Fibroblast of villous mesenchyme (primary cell): Measurements from ENCODE around the gene CDCA4. TPM values are rescaled to one million over a fixed set of nuclear protein-coding genes. Genes with fewer than 3 reads are reported as not detected.

Experiments used
- DNase-seq: peaks from one replicate; pipeline ENCODE4 v3.0.0-alpha.2; 2010; ENCODE audit warnings: low read depth
- H3K4me3 ChIP-seq: 2 replicates; pipeline ENCODE4 v1.5.1; 2011; ENCODE audit warnings: low read depth, mild to moderate bottlenecking, low read length
- total RNA-seq: library from RNA; depleted of rRNA; stranded (reverse); fragments of >200 nt; gene quantifications from 2 replicates; pipeline ENCODE4 v1.2.3, GENCODE V29; 2012
- TF ChIP-seq, protein P1 (sequence below): IDR thresholded peaks from 2 replicates; pipeline ENCODE4 v1.5.1; 2012; ENCODE audit warnings: low read depth, mild to moderate bottlenecking, low read length; ENCODE audit not compliant: insufficient read depth

CDCA4 gene
- total RNA-seq, 1 donor = 22.5 TPM

DNA sequence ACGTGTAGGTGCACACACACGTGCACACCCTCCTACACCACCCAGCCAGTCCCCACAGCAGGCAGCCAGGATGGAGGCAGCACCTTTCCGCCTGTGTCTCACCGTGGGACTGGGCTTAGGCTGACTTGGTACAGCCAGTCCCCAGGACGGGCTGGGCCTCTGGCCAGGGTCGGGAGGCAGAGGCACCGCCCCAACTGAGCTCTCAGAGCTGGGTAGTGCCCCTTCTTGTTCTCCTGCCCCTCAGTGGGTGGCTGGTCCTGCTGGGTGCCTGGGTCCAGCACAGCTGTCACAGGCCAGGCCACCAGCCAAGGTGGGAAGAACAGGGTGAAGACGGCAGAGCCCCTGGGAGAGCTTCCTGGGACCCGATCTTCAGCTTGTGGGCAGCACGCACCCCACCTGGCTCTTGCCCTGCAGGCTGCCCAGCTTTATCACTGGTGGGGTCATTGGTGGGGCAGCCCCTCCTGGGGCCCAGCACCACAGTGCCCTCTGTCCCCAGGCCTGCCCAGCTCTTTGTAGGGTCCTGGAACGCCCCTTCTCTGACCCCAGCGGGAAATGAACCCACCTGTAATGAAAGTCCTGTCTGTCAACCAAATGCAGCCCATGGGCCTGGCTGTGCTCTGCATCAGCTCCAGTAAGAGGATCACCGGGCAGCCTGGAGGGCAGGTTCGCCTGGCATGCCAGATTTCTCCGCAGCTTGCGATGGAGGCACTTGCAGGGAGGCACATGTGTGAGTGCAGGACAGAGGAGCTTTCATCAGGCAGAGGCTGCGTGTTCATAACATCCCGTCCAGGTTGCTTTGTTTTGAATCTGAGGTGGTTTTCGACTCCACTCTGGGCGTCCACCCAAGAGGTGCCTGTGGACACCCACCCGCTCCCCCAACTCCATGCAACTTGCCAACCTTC is 14.7 kb downstream of the CDCA4 start:
- H3K4me3 ChIP-seq = no peak overlapping the region
- TF ChIP-seq, protein P1, sequence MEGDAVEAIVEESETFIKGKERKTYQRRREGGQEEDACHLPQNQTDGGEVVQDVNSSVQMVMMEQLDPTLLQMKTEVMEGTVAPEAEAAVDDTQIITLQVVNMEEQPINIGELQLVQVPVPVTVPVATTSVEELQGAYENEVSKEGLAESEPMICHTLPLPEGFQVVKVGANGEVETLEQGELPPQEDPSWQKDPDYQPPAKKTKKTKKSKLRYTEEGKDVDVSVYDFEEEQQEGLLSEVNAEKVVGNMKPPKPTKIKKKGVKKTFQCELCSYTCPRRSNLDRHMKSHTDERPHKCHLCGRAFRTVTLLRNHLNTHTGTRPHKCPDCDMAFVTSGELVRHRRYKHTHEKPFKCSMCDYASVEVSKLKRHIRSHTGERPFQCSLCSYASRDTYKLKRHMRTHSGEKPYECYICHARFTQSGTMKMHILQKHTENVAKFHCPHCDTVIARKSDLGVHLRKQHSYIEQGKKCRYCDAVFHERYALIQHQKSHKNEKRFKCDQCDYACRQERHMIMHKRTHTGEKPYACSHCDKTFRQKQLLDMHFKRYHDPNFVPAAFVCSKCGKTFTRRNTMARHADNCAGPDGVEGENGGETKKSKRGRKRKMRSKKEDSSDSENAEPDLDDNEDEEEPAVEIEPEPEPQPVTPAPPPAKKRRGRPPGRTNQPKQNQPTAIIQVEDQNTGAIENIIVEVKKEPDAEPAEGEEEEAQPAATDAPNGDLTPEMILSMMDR = no peak
- DNase-seq = no peak

DNA sequence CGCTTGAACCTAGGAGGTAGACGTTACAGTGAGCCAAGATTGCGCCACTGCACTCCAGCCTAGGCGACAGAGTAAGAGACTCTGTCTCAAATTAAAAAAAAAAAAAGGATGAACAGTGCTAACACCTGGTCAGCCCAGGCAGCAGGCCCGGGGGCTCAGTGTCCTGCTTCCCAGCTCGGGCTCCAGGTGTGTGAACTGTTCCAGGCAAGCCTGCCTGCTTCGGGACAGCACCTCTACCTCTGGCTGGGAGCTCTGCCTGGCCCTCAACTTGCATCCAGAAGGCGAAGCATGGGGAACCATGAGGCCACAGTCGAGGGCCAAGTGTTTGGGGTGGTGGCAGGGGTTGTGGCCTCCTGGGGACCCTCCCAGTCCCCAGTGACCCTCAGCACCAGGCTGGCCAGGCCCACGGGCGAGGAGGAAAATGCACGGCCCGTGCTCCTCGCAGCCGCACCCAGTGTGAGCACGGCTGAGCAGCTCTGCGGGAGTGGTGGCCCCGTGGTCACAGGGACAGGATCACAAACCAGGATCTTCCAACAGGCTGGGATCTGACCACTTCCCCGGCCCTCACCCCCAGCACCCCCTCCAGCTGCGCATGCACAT is 15.5 kb downstream of the CDCA4 start:
- H3K4me3 ChIP-seq = no peak overlapping the region
- DNase-seq = no peak
- TF ChIP-seq, protein P1 = no peak

DNA sequence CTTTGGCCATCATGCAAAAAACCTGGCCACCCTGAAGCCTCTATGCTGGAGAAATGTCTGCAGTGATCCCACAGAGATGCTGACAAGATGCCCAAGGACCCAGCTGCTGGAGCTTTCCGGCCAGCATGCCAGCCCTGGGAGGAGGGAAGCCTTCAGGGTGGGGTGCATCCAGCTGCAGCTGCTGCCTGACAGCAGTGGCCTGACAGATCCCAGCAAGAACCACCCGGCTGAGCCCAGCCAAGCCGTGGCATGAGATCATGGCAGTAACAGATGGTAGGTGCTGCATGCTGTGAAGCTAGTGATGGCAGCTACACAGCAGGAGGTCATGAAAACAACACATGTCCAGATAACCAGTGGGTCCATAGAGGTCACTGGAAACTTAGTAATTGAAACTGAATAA is 21.5 kb downstream of the CDCA4 start:
- TF ChIP-seq, protein P1 = no peak
- DNase-seq = no peak
- H3K4me3 ChIP-seq = no peak overlapping the region

DNA sequence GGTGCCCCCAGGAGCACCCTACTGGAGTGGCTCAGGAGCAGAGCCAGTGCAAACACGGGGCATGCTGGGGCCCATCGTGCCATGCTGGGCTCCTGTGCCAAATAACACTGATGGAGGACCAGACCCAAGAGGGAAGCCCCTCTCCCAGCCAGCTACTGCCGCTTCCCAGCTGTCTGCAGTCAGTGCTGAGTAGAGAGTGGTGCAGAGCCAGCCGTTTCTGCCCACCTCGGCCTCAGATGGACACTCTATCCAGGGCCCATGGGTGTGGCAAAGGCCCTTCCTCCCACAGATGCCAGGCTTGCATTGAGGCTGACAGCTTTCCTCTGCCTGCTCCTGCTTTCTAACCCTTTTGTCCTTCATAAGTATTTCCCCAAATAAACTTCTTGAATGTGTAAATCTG is 22.1 kb downstream of the CDCA4 start:
- TF ChIP-seq, protein P1 = no peak
- DNase-seq = no peak
- no peak overlapping the region for H3K4me3 ChIP-seq

DNA sequence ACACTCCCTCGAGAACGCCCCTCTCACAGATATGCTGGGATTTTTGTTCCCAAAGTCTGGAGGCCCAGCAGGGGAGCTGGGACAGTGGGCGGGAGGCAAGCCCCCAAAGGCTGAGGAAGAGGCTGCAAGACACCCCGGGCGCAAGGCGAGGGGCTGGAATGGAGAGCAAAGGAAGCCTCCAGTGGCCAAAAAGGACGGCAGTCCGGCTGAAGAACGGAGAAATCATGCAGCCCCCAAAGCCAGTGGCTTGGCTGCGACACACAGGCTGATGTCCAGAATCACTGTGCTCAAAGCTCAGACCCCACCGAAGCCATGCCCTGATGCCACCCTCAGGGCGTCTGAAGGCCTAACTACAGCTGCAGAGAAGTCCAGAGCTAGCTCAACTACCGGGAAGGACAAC is 24.4 kb downstream of the CDCA4 start:
- H3K4me3 ChIP-seq = no peak overlapping the region
- DNase-seq = no peak
- TF ChIP-seq, protein P1 = no peak

DNA sequence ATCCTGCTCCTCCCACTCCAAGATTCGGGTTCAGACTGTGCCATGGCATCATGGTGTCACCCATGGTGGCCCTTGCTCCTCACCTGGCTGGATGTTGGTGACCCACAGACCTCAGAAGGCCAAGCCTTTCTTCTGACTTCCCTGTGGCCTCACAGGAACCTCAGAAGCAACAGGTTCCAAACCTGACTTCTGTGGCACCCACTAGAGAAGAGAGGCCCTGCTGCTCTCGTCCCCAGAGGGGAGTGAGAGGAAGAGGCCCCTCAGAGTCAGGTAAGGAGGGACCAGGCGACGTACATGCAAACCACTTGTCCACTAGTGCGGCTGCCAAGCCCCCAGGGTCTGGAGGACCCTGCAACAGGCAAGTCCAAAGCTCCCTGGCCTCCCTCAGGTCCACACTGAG is 24.9 kb downstream of the CDCA4 start:
- TF ChIP-seq, protein P1 = no peak
- no peak for DNase-seq
- no peak overlapping the region for H3K4me3 ChIP-seq
